GOT3 (cell line): ENCODE data around the gene POFUT2.

Source experiments
- DNase-seq: peaks from one replicate; lab custom pipeline; 2025; ENCODE audit warnings: mixed read lengths; lab: John Stamatoyannopoulos, UW

Gene POFUT2

GRCh38 chr21:45297329-45297728, 9.6 kb upstream of the POFUT2 start:
- DNase-seq: no peak

- DNase-seq: no peak
Measured at GRCh38 chr21:45296638-45297037, 8.9 kb upstream of the POFUT2 start.

GRCh38 chr21:45295576-45296365, 8.1 kb upstream of the POFUT2 start:
- no peak for DNase-seq

- DNase-seq: no peak
Measured at GRCh38 chr21:45294509-45295291, 7.0 kb upstream of the POFUT2 start.

- DNase-seq: no peak
Measured at GRCh38 chr21:45293726-45294401, 6.2 kb upstream of the POFUT2 start.

GRCh38 chr21:45293220-45293725, 5.6 kb upstream of the POFUT2 start:
- DNase-seq: no peak

GRCh38 chr21:45292399-45293219, 4.9 kb upstream of the POFUT2 start:
- DNase-seq: peak; percentile 58

GRCh38 chr21:45291613-45292398, 4.1 kb upstream of the POFUT2 start:
- no peak for DNase-seq

GRCh38 chr21:45290948-45291612, 3.4 kb upstream of the POFUT2 start:
- DNase-seq: no peak

- DNase-seq: no peak
Measured at GRCh38 chr21:45289655-45290515, 2.2 kb upstream of the POFUT2 start.

GRCh38 chr21:45289134-45289533, 1.4 kb upstream of the POFUT2 start:
- no peak for DNase-seq

GRCh38 chr21:45288441-45288841, 746 bp upstream of the POFUT2 start:
- no peak for DNase-seq

- DNase-seq: no peak
Measured at GRCh38 chr21:45286671-45287437, 841 bp downstream of the POFUT2 start.

- DNase-seq: no peak
Measured at GRCh38 chr21:45285266-45285931, 2.3 kb downstream of the POFUT2 start.

GRCh38 chr21:45284456-45284741, 3.3 kb downstream of the POFUT2 start:
- DNase-seq: no peak

- no peak for DNase-seq
Measured at GRCh38 chr21:45283611-45284455, 3.9 kb downstream of the POFUT2 start.

GRCh38 chr21:45283035-45283610, 4.6 kb downstream of the POFUT2 start:
- DNase-seq: no peak
